Breast epithelium (tissue), 3 donors: Measurements from ENCODE around the gene ATAD3A.

Experiments used
- CTCF ChIP-seq, 3 donors: fragments of 450-650 bp; IDR thresholded peaks; one replicate each; pipeline ENCODE4 v1.5.1; 2016 to 2017; ENCODE audit warnings: antibody characterized with exemption in 3 of 3, mild to moderate bottlenecking in 3 of 3, moderate library complexity in 3 of 3
- POLR2A ChIP-seq: fragments of 450-650 bp; IDR thresholded peaks from one replicate; pipeline ENCODE4 v1.6.1; 2016; ENCODE audit warnings: antibody characterized with exemption, mild to moderate bottlenecking, moderate library complexity
- POLR2AphosphoS5 ChIP-seq, 3 donors: sonication (generic); formaldehyde crosslinking; IDR thresholded peaks; one replicate each; pipeline ENCODE4 v1.6.1; 2017; ENCODE audit warnings: antibody characterized with exemption in 3 of 3

- TF ChIP-seq POLR2AphosphoS5 (IDR thresholded peaks at IDR 0.05) (no peak), POLR2A (no peak), CTCF (IDR thresholded peaks at IDR 0.05) (no peak)
Observed at GRCh38 chr1:1463312-1463711, 48.6 kb upstream of the ATAD3A start.
